Fibroblast of gingiva (primary cell): ENCODE results near the gene HOXB5.

Experiments
- DNase-seq: peaks from one replicate; pipeline ENCODE4 v3.0.0-alpha.2; 2011; ENCODE audit warnings: low read depth

Gene HOXB5

DNA sequence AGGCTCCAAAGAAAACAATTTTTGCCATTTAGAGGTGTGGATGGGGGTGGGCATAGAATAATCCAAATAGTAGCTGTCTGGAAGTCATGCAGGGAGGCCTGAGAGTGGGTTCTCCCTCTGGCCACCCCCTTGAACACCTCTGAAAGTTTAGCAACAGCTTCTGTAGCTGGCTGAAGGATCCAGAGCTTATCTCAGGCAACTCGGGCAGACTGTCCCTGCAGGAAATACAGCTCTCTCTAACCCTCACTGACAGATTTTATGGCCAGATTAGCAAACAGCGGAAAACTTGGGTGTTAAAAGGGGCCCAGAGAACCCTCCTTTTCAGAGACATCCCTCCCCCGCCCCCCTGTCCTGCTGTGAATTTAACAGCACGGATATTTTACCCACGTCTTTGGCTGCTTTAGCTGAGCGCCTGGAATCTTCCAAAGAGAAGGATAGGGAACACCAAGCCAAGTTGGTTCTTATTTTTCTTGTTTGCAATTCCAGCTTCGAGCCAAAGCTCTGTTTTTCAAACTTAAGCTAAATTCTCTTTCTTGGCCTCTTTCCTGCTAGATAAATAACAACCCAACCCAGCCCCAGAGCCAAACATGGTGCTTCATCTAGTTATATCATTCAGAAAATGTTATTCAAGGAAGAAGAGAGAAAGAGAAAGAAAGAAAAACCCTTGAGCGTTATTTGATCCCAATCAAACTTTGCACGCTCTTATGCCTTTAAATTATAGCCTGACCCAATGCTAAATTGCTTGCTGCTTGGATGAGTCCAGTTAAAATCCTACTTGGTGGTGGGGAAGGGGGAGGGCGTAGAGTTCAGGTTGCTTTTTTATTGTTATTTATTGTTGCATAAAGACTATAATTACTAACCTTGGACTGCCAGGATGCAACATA, 46.4 kb downstream of the HOXB5 start:
- DNase-seq = no peak

DNA sequence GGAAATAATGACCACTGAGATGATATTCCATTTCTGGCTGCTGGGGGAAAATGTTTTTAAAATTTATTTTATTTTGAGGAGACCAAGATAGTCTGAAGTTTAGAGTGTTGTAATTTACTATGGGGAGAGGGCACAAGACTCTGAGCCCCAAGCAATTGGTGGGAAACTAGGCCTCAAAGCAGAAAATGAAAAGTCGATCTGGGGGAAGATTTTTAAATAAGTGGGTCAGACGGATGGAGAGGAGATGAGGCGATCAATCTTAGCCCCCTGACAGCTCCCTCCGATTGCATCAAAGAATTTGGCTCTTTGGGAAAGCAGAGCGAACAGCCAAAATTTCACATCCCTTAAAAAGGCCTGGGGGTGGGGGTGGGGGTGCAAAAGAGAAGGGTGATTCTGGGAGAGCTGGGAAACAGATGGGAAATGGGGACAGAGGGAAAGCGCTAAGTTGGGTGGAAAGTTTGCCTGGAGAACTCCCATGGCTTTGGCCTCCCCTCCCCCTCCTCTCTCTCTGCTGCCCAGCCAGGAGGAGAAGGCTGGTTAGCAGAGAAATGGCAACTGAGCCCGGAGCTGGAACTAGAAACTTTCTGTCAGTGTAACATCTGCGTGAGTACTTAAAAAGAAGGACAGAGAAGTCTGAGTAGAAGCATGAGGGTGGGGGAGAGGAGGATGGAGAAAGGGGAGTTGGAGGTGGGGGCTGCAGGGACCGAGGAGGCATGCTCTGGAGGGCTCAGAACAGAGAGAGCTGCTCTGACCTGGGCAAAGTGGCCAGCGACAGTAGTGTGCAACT, 47.2 kb downstream of the HOXB5 start:
- no peak for DNase-seq

DNA sequence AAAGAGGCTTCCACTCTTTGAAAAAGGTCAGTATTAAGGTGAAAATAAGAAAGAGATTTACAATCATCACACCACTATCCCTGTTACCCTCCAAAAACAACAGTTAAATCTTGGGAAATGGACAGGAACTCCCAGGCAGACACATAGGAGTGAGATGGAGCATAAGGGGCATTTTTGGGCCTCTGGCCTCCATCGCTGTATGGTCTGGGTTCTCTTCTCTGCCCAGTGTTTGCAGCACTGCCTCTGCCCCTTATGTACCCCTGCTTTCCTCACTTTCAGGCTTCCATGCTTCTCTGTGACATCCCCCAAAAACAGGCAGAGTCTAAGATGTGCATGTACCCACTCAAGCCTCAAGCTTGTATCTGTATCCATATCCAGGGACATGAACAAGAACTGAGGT, 48.0 kb downstream of the HOXB5 start:
- no peak for DNase-seq

DNA sequence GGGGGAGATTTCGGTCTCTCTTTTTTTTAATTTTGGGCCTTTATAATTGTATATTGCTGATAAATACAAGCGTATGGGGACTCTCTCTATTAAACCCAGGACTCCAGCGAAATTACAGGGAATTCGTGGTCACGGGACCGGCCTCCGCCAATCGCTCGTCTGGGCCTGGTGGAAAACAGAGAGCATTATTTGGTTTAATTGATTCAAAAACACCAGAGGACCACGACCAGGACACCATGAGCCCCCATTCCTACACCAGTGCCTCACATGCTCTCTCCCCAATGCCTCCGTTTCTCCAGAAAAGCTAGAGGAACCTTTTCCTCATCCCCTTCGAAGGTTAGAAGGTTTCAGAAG, 48.6 kb downstream of the HOXB5 start, which contains the start of gene HOXB2:
Gene HOXB2, minus strand, starts transcription at position 88 of the 354 bp plus-strand sequence. CDS start 198 bp downstream, outside the sequence.
- no peak for DNase-seq

DNA sequence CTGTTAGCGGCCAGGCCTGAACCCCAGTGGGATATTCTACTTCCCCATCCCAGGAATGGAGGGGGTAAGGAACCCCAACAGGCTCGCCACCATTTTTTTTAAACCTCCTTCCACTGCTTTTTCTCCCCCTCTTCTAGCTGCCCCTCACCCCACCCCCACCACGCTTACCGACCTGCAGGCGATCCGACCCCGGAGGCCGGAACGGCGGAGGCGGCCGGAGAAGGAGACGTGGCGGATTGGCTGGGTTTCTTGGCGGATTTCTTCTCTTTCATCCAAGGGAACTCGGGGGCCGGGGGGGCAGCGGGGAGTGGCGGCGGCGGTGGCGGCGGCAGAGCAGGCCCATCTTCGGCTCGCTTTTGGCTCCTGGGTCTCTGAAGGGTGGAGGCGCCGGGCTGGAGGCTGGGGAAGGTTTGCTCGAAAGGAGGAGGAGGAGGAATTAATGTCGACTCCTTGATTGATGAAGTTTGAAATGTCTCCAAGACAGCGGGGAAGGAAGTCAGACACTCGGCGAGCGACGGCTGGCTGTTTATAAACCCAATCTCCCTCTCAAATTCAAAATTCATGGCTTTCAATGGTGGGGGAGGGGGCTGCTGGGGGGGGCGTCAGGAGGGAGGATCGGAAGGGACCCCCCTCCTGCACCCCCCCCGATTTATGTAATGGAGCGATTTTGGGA, 49.1 kb downstream of the HOXB5 start:
- no peak for DNase-seq

DNA sequence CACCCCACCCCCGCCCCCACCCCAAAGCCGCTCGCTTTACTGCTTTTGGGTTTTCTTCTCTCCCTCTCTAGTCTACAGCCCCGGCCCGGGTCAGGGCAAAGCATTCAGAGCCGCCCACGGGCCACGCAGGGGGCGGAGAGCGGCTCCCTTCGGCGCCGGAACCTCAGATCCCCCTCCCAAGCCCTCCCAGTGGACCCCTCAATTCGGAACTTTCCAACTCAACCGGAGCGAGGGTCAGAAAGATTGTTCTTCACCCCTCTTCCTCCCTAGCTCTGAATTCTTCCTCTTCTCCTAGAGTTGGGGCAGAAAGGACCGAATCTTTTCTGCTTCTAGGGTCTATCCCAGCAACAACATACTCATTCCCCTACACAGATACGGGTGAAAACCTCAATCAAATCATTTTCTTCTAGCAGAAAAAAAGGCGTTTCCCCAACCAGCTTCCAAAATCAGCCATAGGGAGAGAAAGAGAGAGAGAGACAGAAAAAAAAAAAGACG, 49.7 kb downstream of the HOXB5 start:
- DNase-seq = no peak

DNA sequence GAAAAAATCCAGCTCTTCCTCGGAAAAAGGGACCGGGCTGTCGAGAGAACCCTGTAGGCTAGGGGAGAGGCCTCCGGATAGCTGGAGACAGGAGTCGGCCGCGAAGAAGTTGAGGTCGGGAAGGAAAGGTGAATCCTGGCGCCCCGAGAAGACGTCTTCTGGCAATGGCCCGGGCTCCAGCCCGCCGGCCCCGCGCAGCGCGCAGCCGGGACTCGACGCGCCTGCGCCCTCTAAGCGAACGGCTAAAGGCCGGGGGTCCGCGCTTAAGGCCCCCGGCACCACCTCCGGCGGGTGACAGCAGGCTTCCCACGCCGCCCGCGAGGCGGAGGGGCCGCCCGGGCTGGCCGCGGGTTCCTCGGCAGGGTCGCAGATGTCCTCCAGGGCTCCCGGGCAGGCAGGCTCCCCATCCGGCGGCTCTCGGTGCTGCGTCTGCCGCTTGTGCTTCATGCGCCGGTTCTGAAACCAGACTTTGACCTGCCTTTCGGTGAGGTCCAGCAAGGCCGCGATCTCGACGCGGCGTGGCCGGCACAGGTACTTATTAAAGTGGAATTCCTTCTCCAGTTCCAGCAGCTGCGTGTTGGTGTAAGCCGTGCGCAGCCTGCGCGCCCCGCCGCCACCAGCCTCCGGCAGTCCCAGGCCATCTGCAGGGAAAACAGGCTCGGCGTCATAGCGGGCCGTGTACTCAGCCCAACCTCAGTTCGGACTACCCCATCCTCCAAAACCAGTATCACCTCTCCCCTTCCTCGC, 50.3 kb downstream of the HOXB5 start:
- DNase-seq = peak; percentile 1

DNA sequence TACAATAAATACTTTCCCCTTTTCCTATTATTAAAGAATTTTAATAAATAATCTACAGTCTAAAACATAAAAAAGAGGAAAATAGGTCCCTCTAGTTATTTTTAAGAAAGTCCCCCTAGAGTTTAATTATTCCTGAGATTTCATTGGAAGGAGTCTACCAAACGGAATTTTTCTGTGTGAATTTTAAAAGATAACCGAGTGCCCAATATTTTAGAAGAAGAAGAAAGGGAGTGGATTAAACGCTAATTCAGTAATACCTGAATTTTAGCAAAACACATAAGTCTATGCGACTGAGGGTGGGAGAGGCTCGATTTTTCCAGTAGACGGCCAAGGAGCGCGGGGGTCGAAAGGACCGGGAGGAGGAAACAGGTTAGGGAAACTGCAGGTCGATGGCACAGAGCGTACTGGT, 50.9 kb downstream of the HOXB5 start:
- no peak for DNase-seq

DNA sequence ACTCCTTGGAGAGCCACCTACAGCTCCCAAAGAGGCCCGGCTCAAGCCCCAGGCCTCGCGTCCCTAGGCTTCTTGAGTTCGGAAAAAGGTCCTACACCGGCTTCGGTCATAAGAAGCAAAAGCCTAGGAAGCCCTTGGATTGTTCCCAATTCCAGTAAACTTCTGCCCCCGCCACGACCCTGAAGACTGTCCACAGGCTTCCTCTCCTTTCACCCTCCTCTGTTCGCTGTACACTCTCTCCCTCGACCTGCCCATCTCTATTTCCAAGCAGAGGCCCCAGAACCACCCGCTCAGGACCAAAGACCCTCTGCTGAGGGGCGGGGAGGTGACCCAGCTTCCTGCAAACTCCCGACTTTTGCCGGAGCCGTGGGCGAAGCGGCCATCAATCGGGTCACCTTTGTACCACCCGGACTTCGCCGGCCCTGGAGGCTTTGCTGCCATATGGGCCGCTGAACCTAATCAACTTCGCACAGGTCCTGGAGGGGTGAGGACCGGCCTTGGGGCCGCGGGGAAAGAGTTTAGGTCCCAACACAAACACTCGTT, 51.4 kb downstream of the HOXB5 start:
- no peak for DNase-seq

DNA sequence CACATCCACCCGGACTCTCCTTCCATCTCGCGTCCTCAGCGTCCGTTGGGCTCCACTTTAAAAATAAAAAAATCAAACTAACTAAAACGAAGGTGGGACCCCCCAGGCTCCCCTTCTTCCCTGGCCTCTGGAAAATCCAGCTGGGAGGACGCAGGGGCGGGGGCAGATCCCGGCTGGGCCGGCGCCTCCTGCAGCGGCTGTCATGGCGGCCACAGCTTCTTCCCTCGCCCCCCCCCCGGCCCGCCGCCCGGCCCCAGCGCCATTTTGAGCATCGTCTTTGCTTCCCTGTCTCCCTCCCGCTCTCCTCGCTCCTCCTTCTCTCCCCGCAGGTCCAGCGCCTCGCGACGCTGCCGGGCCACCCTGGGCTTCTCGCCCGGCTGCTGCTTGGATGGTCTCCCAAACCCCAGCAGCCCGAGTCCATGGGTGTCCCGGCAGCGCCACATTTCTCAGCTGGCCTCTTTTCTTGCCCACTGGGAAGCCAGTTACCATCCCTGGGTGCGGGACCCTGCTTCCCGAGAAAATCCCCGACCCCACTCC, 51.9 kb downstream of the HOXB5 start:
- no peak for DNase-seq
